Measurements from ENCODE around the gene DPP4. TPM values are rescaled to one million over a fixed set of nuclear protein-coding genes. Genes with fewer than 3 reads are reported as not detected.

The DPP4 gene
- total RNA-seq, 1 donor from 2014 or later = not detected

- no peak for DNase-seq (ENCODE audit: extremely low spot score, unreplicated experiment)
- no peak overlapping the region for H3K4me3 Mint-ChIP-seq (ENCODE audit: unreplicated experiment)
- peaks cover 19% of the 10 kb centered on the region for H3K27me3 Mint-ChIP-seq (ENCODE audit: unreplicated experiment)
- TF ChIP-seq CTCF (IDR thresholded peaks at IDR 0.05) = no peak
- H3K4me1 Mint-ChIP-seq (ENCODE audit: unreplicated experiment) = peaks cover 17% of the 10 kb centered on the region
- no peaks in the 10 kb centered on the region for H3K36me3 Mint-ChIP-seq (ENCODE audit: unreplicated experiment)
- no peaks in the 10 kb centered on the region for H3K9me3 Mint-ChIP-seq (ENCODE audit: unreplicated experiment)
- no peak overlapping the region for H3K27ac Mint-ChIP-seq (ENCODE audit: unreplicated experiment)
Observed at GRCh38 chr2:162070228-162070936, 3.6 kb downstream of the DPP4 start.

- no peak for DNase-seq (ENCODE audit: extremely low spot score, unreplicated experiment)
- Mint-ChIP-seq H3K9me3 (ENCODE audit: unreplicated experiment) (no peaks in the 10 kb centered on the region), H3K27ac (ENCODE audit: unreplicated experiment) (no peak overlapping the region), H3K27me3 (ENCODE audit: unreplicated experiment) (peaks cover 17% of the 10 kb centered on the region), H3K4me1 (ENCODE audit: unreplicated experiment) (peaks cover 14% of the 10 kb centered on the region), H3K36me3 (ENCODE audit: unreplicated experiment) (no peaks in the 10 kb centered on the region), H3K4me3 (ENCODE audit: unreplicated experiment) (no peak overlapping the region)
- TF ChIP-seq CTCF (IDR thresholded peaks at IDR 0.05) = no peak
Observed at GRCh38 chr2:162069267-162069903, 4.6 kb downstream of the DPP4 start.

GRCh38 chr2:162067596-162067995 lies 6.4 kb downstream of the DPP4 start:
- Mint-ChIP-seq H3K36me3 (ENCODE audit: unreplicated experiment) (no peaks in the 10 kb centered on the region), H3K27me3 (ENCODE audit: unreplicated experiment) (peaks cover 26% of the 10 kb centered on the region), H3K4me1 (ENCODE audit: unreplicated experiment) (peaks cover 11% of the 10 kb centered on the region), H3K4me3 (ENCODE audit: unreplicated experiment) (no peak overlapping the region), H3K27ac (ENCODE audit: unreplicated experiment) (no peak overlapping the region), H3K9me3 (ENCODE audit: unreplicated experiment) (no peaks in the 10 kb centered on the region)
- TF ChIP-seq CTCF (IDR thresholded peaks at IDR 0.05) = no peak
- DNase-seq (ENCODE audit: extremely low spot score, unreplicated experiment) = no peak

GRCh38 chr2:162065767-162066166 lies 8.2 kb downstream of the DPP4 start:
- Mint-ChIP-seq H3K36me3 (ENCODE audit: unreplicated experiment) (no peaks in the 10 kb centered on the region), H3K27me3 (ENCODE audit: unreplicated experiment) (peaks cover 31% of the 10 kb centered on the region), H3K9me3 (ENCODE audit: unreplicated experiment) (no peaks in the 10 kb centered on the region), H3K4me1 (ENCODE audit: unreplicated experiment) (peaks cover 5% of the 10 kb centered on the region), H3K4me3 (ENCODE audit: unreplicated experiment) (no peak overlapping the region), H3K27ac (ENCODE audit: unreplicated experiment) (no peak overlapping the region)
- no peak for TF ChIP-seq CTCF (IDR thresholded peaks at IDR 0.05)
- DNase-seq (ENCODE audit: extremely low spot score, unreplicated experiment) = no peak

GRCh38 chr2:162063899-162064298 lies 10.1 kb downstream of the DPP4 start:
- Mint-ChIP-seq H3K4me3 (ENCODE audit: unreplicated experiment) (no peak overlapping the region), H3K4me1 (ENCODE audit: unreplicated experiment) (no peaks in the 10 kb centered on the region), H3K27me3 (ENCODE audit: unreplicated experiment) (peaks cover 39% of the 10 kb centered on the region), H3K36me3 (ENCODE audit: unreplicated experiment) (no peaks in the 10 kb centered on the region), H3K27ac (ENCODE audit: unreplicated experiment) (no peak overlapping the region), H3K9me3 (ENCODE audit: unreplicated experiment) (no peaks in the 10 kb centered on the region)
- TF ChIP-seq CTCF (IDR thresholded peaks at IDR 0.05) = no peak
- no peak for DNase-seq (ENCODE audit: extremely low spot score, unreplicated experiment)
